Natural killer cell (primary cell): ENCODE results near the gene RNF114. TPM values are rescaled to one million over a fixed set of nuclear protein-coding genes. Genes with fewer than 3 reads are reported as not detected.
A peak's percentile ranks its signal among the peaks of the same experiment; 100 is the strongest.

Source experiments
- ATAC-seq, 3 donors: fragments of 150-1000 bp in 2 of 3; fragments of 200-7000 bp in 1 of 3; cut with Tn5 transposase; 1 replicate in 1 of 3; 2 replicates in 2 of 3; pipeline ENCODE4 v1.10.0; 2021; ENCODE audit warnings: mild to moderate bottlenecking in 2 of 3, moderate library complexity in 2 of 3
- DNase-seq, 2 donors: peaks; one replicate each; pipeline versions ENCODE4 v3.0.0 to v3.0.0-alpha.2; 2013 to 2021; ENCODE audit warnings: mixed read lengths in 1 of 2
- H3K27ac ChIP-seq: one replicate; pipeline ENCODE4 v1.5.1; 2013; ENCODE audit warnings: mild to moderate bottlenecking, low read length
- H3K27me3 ChIP-seq: one replicate; pipeline ENCODE4 v1.6.1; 2013; ENCODE audit warnings: low read length; ENCODE audit not compliant: control insufficient read depth, insufficient read depth
- H3K36me3 ChIP-seq: one replicate; pipeline ENCODE4 v1.6.1; 2013; ENCODE audit warnings: low read length; ENCODE audit not compliant: control insufficient read depth, insufficient read depth
- H3K4me1 ChIP-seq: one replicate; pipeline ENCODE4 v1.6.1; 2013; ENCODE audit warnings: low read length; ENCODE audit not compliant: control insufficient read depth, insufficient read depth
- H3K4me3 ChIP-seq: one replicate; pipeline ENCODE4 v1.5.1; 2013; ENCODE audit warnings: low read length
- H3K9me3 ChIP-seq: one replicate; pipeline ENCODE4 v1.6.1; 2013; ENCODE audit warnings: low read length; ENCODE audit not compliant: control insufficient read depth, insufficient read depth
- H3K27ac Mint-ChIP-seq, 2 donors: one replicate each; pipeline ENCODE4 v1.8.0; 2022; ENCODE audit warnings: mild to moderate bottlenecking in 2 of 2, mixed read lengths in 2 of 2, moderate library complexity in 1 of 2
- H3K27me3 Mint-ChIP-seq, 2 donors: one replicate each; pipeline ENCODE4 v1.8.0; 2022; ENCODE audit warnings: low read depth in 2 of 2, mixed read lengths in 2 of 2
- H3K36me3 Mint-ChIP-seq: one replicate; pipeline ENCODE4 v1.8.0; 2022; ENCODE audit warnings: mixed read lengths
- H3K4me1 Mint-ChIP-seq, 2 donors: one replicate each; pipeline ENCODE4 v1.8.0; 2022; ENCODE audit warnings: mixed read lengths in 2 of 2
- H3K4me3 Mint-ChIP-seq: one replicate; pipeline ENCODE4 v1.8.0; 2022; ENCODE audit warnings: mild to moderate bottlenecking, moderate library complexity, mixed read lengths
- H3K9me3 Mint-ChIP-seq, 2 donors: one replicate each; pipeline ENCODE4 v1.8.0; 2022; ENCODE audit warnings: mixed read lengths in 2 of 2
- WGBS: methylation state at CpG from one replicate; pipeline ENCODE4 v1.1.7; 2013; ENCODE audit warnings: missing lambda C conversion rate; ENCODE audit not compliant: insufficient coverage; 5-methylcytosine and 5-hydroxymethylcytosine counted together
- intact Hi-C: fragments of 100-400 bp; cut with micrococcal nuclease; formaldehyde crosslinking; loops from one replicate; pipeline ENCODE4 v1.14.2; 2022
- total RNA-seq, 4 donors: library from RNA; stranded (reverse); fragments of 120-200 nt in 1 of 4; gene quantifications; one replicate each; pipeline versions ENCODE4 v1.2.3 to v1.2.4, GENCODE V29; 2013 to 2022
- TF ChIP-seq, protein P1 (sequence below): fragments of 200-600 bp; IDR thresholded peaks from one replicate; pipeline ENCODE4 v1.8.0; 2022; ENCODE audit warnings: antibody characterized with exemption

RNF114 gene
- total RNA-seq, 3 donors from 2014 or later (not counting 1 experiment from before 2014, with no cell fraction given) = 92.3 to 108 (median 100) TPM

DNA sequence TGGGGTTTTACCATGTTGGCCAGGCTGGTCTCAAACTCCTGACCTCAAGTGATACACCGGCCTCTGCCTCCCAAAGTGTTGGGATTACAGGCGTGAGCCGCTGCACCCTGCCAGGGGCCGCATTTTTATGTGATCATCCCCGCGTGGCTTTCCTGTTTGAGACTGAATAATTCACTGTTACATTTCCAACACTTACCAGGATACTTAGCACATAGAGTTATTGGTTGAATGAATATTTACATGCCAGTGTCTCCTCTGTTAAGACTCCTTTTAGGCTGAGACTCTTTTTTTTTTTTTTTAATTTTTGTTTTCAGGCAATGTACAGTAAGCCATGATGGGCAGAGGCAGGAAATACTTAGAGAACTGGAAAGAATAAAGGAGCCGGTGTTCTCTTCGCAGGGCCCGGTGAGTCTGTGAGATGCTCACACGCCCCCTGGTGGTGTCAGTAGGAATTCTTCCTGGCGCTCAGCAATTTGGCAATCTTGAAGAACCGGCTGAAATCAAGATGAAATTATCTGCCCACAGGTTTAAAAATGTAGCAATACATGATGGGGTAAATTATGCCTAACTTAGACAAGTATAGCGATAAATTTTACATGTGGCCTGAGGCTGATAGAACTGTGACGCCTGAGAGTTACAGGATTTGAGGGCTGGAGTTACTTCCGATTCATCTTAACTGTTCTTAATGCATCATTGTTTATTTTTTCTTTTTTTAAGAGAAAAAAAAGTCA lies 7.6 kb upstream of the RNF114 start:
- no peak overlapping the region for H3K27ac ChIP-seq

DNA sequence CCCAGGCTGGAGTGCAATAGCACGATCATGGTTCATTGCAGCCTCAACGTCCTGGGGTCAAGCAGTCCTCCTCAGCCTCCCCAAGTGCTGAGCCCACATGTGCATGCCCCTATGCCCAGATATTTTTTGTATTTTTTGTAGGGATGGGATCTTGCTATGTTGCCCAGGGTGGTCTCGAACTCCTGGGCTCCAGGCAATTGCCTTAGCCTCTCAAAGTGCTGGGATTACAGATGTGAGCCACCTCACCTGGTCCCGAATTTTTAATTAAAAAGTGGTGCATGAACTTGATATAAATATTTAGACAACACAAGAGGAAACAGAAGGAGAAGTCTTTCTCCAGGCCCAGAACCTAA lies 7.1 kb upstream of the RNF114 start:
- no peaks in the 10 kb centered on the region for H3K36me3 Mint-ChIP-seq
- Histone ChIP-seq H3K36me3 (no peaks in the 10 kb centered on the region), H3K27me3 (no peaks in the 10 kb centered on the region), H3K4me3 (no peak overlapping the region), H3K4me1 (no peaks in the 10 kb centered on the region), H3K9me3 (no peaks in the 10 kb centered on the region), H3K27ac (no peak overlapping the region)
- ATAC-seq (no peak), DNase-seq (no peak)
- WGBS = 33% methylated on average over 3 of the region's 4 CpGs
- H3K4me3 Mint-ChIP-seq = no peak overlapping the region
- H3K27me3 Mint-ChIP-seq = no peaks in the 10 kb centered on the region
- H3K4me1 Mint-ChIP-seq = no peaks in the 10 kb centered on the region
- TF ChIP-seq, protein P1, sequence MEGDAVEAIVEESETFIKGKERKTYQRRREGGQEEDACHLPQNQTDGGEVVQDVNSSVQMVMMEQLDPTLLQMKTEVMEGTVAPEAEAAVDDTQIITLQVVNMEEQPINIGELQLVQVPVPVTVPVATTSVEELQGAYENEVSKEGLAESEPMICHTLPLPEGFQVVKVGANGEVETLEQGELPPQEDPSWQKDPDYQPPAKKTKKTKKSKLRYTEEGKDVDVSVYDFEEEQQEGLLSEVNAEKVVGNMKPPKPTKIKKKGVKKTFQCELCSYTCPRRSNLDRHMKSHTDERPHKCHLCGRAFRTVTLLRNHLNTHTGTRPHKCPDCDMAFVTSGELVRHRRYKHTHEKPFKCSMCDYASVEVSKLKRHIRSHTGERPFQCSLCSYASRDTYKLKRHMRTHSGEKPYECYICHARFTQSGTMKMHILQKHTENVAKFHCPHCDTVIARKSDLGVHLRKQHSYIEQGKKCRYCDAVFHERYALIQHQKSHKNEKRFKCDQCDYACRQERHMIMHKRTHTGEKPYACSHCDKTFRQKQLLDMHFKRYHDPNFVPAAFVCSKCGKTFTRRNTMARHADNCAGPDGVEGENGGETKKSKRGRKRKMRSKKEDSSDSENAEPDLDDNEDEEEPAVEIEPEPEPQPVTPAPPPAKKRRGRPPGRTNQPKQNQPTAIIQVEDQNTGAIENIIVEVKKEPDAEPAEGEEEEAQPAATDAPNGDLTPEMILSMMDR = no peak
- H3K9me3 Mint-ChIP-seq = no peaks in the 10 kb centered on the region
- intact Hi-C loops = loop anchor here (10.0 kb wide), 1 partner anchor 594 kb away; no protein-coding TSS in a partner anchor
- H3K27ac Mint-ChIP-seq = no peak overlapping the region

More for the DNA sequence above, 7.6 kb upstream of the RNF114 start:
- DNase-seq = peak; percentile 72 to 92
- Histone ChIP-seq H3K4me1 (no peaks in the 10 kb centered on the region), H3K4me3 (no peak overlapping the region), H3K27me3 (no peaks in the 10 kb centered on the region), H3K36me3 (no peaks in the 10 kb centered on the region), H3K9me3 (no peaks in the 10 kb centered on the region)
- Mint-ChIP-seq H3K27me3 (no peaks in the 10 kb centered on the region), H3K27ac (no peak overlapping the region), H3K4me1 (no peaks in the 10 kb centered on the region), H3K36me3 (no peaks in the 10 kb centered on the region), H3K9me3 (no peaks in the 10 kb centered on the region), H3K4me3 (no peak overlapping the region)
- 19% methylated on average over 15 of the region's 15 CpGs for WGBS
- TF ChIP-seq, protein P1 = peak; percentile 96
- intact Hi-C loops = loop anchor here (1.0 to 10.0 kb wide), 3 partner anchors 317 to 594 kb away; no protein-coding TSS in a partner anchor
- peak; percentile 90 to 98 (median 91) for ATAC-seq

DNA sequence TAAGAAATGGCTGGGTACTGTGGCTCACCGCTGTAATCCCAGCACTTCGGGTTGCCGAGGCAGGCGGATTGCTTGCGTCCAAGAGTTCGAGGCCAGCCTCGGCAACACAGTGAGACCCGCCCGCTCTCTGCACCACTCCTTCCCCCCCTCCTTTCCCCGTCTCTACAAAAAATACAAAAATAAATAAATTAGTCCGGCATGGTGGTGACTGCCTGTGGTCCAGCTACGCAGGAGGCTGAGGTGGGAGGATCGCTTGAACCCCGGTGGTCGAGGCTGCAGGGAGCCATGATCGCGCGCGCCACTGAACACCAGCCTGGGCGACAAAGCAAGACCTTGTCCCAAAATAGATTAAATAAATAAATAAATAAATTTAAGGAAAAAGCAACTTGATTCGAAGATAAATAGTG lies 448 bp upstream of the RNF114 start:
- ATAC-seq (peak in 2 of 3 donors; percentile 1 to 7), DNase-seq (no peak)
- Mint-ChIP-seq H3K27ac (peak overlapping the region; percentile 88 to 90), H3K4me3 (peak overlapping the region; percentile 95), H3K4me1 (peaks cover 37 to 38% of the 10 kb centered on the region in 2 donors), H3K9me3 (no peaks in the 10 kb centered on the region), H3K27me3 (no peaks in the 10 kb centered on the region), H3K36me3 (no peaks in the 10 kb centered on the region)
- Histone ChIP-seq H3K4me3 (peak overlapping the region; percentile 99), H3K36me3 (no peaks in the 10 kb centered on the region), H3K9me3 (no peaks in the 10 kb centered on the region), H3K4me1 (peaks cover 36% of the 10 kb centered on the region), H3K27ac (peak overlapping the region; percentile 56), H3K27me3 (no peaks in the 10 kb centered on the region)
- intact Hi-C loops = loop anchor here (1.0 kb wide), 1 partner anchor 20 kb away; the partner anchor contains the start of gene SPATA2
- WGBS = 41% methylated on average over 15 of the region's 21 CpGs
- TF ChIP-seq, protein P1 = no peak
